Liver (tissue), 9 donors: ENCODE data around the gene RAG1. TPM values are rescaled to one million over a fixed set of nuclear protein-coding genes. Genes with fewer than 3 reads are reported as not detected.

ENCODE experiments used
- DNase-seq: peaks from one replicate; pipeline ENCODE4 v3.0.0-alpha.2; 2017; ENCODE audit warnings: low spot score
- H3K27ac ChIP-seq, 2 donors: one replicate each; pipeline ENCODE4 v1.7.0; 2013; ENCODE audit warnings: inconsistent platforms in 2 of 2, low read length in 2 of 2, control low read depth in 1 of 2, low read depth in 1 of 2, mild to moderate bottlenecking in 1 of 2
- H3K27me3 ChIP-seq, 4 donors: one replicate each; pipeline versions ENCODE4 v1.6.1 to v1.7.0; 2013; ENCODE audit warnings: low read length in 3 of 4, inconsistent platforms in 1 of 4, mild to moderate bottlenecking in 1 of 4, moderate library complexity in 1 of 4; ENCODE audit not compliant: control insufficient read depth in 4 of 4, insufficient read depth in 4 of 4
- H3K36me3 ChIP-seq, 4 donors: one replicate each; pipeline versions ENCODE4 v1.6.1 to v1.7.0; 2013; ENCODE audit warnings: low read length in 3 of 4, mild to moderate bottlenecking in 3 of 4, low read depth in 1 of 4, moderate library complexity in 1 of 4; ENCODE audit not compliant: control insufficient read depth in 4 of 4, insufficient read depth in 3 of 4
- H3K4me1 ChIP-seq, 4 donors: one replicate each; pipeline versions ENCODE4 v1.6.1 to v1.7.0; 2013; ENCODE audit warnings: low read length in 3 of 4, mild to moderate bottlenecking in 3 of 4, moderate library complexity in 1 of 4; ENCODE audit not compliant: control insufficient read depth in 4 of 4, insufficient read depth in 4 of 4
- H3K4me3 ChIP-seq, 3 donors: one replicate each; pipeline versions ENCODE4 v1.6.1 to v1.7.0; 2013; ENCODE audit warnings: low read length in 3 of 3, control low read depth in 1 of 3, low read depth in 1 of 3, mild to moderate bottlenecking in 1 of 3
- H3K9ac ChIP-seq, 2 donors: one replicate each; pipeline ENCODE4 v1.7.0; 2013; ENCODE audit warnings: low read length in 2 of 2, mild to moderate bottlenecking in 2 of 2, moderate library complexity in 2 of 2, control low read depth in 1 of 2, low read depth in 1 of 2
- H3K9me3 ChIP-seq, 4 donors: one replicate each; pipeline versions ENCODE4 v1.6.1 to v1.7.0; 2013; ENCODE audit warnings: low read length in 3 of 4; ENCODE audit not compliant: control insufficient read depth in 4 of 4
- EGR1 ChIP-seq, 2 donors: IDR thresholded peaks; 2 replicates each; pipeline ENCODE4 v1.6.1; 2016 to 2018; ENCODE audit warnings: antibody characterized with exemption in 2 of 2, low read depth in 2 of 2
- FOXA1 ChIP-seq: IDR thresholded peaks from 2 replicates; pipeline ENCODE4 v1.6.1; 2016; ENCODE audit warnings: antibody characterized with exemption
- FOXA2 ChIP-seq: IDR thresholded peaks from 2 replicates; pipeline ENCODE4 v1.6.1; 2016; ENCODE audit warnings: antibody characterized with exemption
- GABPA ChIP-seq, 2 donors: IDR thresholded peaks in 1 of 2; conservative IDR thresholded peaks in 1 of 2; 2 replicates each; pipeline ENCODE4 v1.6.1; 2016; ENCODE audit warnings: antibody characterized with exemption in 2 of 2, mild to moderate bottlenecking in 1 of 2, moderate library complexity in 1 of 2
- HNF4A ChIP-seq, 2 donors: conservative IDR thresholded peaks; 2 replicates each; pipeline ENCODE4 v1.6.1; 2016; ENCODE audit warnings: antibody characterized with exemption in 2 of 2, mild to moderate bottlenecking in 2 of 2
- HNF4G ChIP-seq: IDR thresholded peaks from 2 replicates; pipeline ENCODE4 v1.6.1; 2016; ENCODE audit warnings: antibody characterized with exemption
- JUND ChIP-seq, 2 donors: IDR thresholded peaks; 2 replicates each; pipeline ENCODE4 v1.6.1; 2016; ENCODE audit warnings: antibody characterized with exemption in 2 of 2
- NR2F2 ChIP-seq: IDR thresholded peaks from 2 replicates; pipeline ENCODE4 v1.6.1; 2016; ENCODE audit warnings: antibody characterized with exemption
- RAD21 ChIP-seq, 2 donors: IDR thresholded peaks; 2 replicates each; pipeline ENCODE4 v1.6.1; 2016; ENCODE audit warnings: antibody characterized with exemption in 2 of 2, mild to moderate bottlenecking in 2 of 2
- SP1 ChIP-seq: IDR thresholded peaks from 2 replicates; pipeline ENCODE4 v1.6.1; 2018; ENCODE audit warnings: antibody characterized with exemption, mild to moderate bottlenecking
- YY1 ChIP-seq: IDR thresholded peaks from 2 replicates; pipeline ENCODE4 v1.6.1; 2016; ENCODE audit warnings: antibody characterized with exemption, mild to moderate bottlenecking
- WGBS: extraction: QIAGEN DNeasy Blood & Tissue Kit; methylation state at CpG from one replicate; pipeline ENCODE4 v1.1.7; 2013; 5-methylcytosine and 5-hydroxymethylcytosine counted together
- polyA plus RNA-seq, 2 donors: library from polyadenylated mRNA; stranded (reverse) in 1 of 2; unstranded in 1 of 2; fragments of 200-250 nt in 1 of 2; fragments of >200 nt in 1 of 2; fragmentation: Nextera tagmentation in 1 of 2; extraction: Ambion mirVana in 1 of 2; gene quantifications; one replicate each; pipeline versions ENCODE4 v1.2.1 to v1.2.3, GENCODE V29; 2013 to 2015
- total RNA-seq, 2 donors: library from RNA; depleted of rRNA; stranded (reverse); fragments of >200 nt; gene quantifications; one replicate each; pipeline ENCODE4 v1.2.3, GENCODE V29; 2014
- TF ChIP-seq, protein P1 (sequence below): fragments of 150-350 bp; IDR thresholded peaks from 2 replicates; pipeline ENCODE4 v1.5.1; 2017; ENCODE audit warnings: improper control_type of control experiment, low read depth, low read length; ENCODE audit not compliant: missing input control
- TF ChIP-seq, protein P2 (sequence below): IDR thresholded peaks from 2 replicates; pipeline ENCODE4 v1.6.1; 2016; ENCODE audit warnings: antibody characterized with exemption
- TF ChIP-seq, protein P3 (sequence below): IDR thresholded peaks from 2 replicates; pipeline ENCODE4 v1.6.1; 2016; ENCODE audit warnings: antibody characterized with exemption
- TF ChIP-seq, protein P4 (sequence below): IDR thresholded peaks from 2 replicates; pipeline ENCODE4 v1.6.1; 2016; ENCODE audit warnings: antibody characterized with exemption
- donor health status: healthy.
- donor health status: healthy.
- donor health status: healthy.
- donor health status: healthy.
- donor health status: healthy.

The RAG1 gene
- total and polyA plus RNA-seq, 4 donors = 0.43 to 4.3 (median 0.93) TPM

DNA sequence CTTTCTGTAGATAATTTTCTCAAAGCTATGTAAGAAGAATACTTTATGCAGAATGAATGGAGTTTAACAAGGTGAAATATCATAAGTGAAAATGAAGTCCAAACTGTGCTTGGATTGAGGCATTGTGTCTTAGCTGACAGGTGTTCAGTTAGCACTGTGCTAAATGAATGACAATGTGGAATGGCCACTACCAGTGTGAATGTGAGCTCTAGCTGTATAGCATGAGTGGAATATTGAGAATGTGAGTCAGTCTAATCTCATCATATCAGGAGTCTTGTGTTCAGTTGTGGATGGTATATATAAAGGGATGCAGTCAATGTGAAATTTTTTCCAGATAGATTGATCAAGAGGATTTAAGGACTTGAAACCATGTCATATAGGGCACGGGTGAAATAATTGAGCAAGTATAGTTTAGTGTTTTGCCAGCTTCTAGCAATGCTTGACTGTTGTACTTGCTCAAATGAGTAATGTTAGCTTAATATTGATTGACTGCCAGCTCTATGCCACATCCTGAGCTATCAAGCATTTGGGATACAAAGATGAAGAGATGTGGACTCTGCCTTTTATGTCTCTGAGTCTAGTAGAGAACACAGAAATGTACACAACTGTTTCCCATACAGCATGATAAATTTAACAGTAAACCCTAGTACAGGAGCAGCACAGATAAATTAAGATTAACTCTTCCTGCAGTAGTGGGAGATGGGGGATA, 40.8 kb downstream of the RAG1 start:
- DNase-seq = no peak
- Histone ChIP-seq H3K27ac (no peak overlapping the region), H3K4me1 (no peaks in the 10 kb centered on the region), H3K9me3 (no peaks in the 10 kb centered on the region), H3K27me3 (no peaks in the 10 kb centered on the region), H3K4me3 (no peak overlapping the region), H3K9ac (no peak overlapping the region), H3K36me3 (no peaks in the 10 kb centered on the region)
- 57% methylated on average over 1 of the region's 1 CpG for WGBS
- TF ChIP-seq HNF4A (conservative IDR thresholded peaks at IDR 0.05) = peak in 1 of 2 donors; percentile 5
- TF ChIP-seq, protein P1, sequence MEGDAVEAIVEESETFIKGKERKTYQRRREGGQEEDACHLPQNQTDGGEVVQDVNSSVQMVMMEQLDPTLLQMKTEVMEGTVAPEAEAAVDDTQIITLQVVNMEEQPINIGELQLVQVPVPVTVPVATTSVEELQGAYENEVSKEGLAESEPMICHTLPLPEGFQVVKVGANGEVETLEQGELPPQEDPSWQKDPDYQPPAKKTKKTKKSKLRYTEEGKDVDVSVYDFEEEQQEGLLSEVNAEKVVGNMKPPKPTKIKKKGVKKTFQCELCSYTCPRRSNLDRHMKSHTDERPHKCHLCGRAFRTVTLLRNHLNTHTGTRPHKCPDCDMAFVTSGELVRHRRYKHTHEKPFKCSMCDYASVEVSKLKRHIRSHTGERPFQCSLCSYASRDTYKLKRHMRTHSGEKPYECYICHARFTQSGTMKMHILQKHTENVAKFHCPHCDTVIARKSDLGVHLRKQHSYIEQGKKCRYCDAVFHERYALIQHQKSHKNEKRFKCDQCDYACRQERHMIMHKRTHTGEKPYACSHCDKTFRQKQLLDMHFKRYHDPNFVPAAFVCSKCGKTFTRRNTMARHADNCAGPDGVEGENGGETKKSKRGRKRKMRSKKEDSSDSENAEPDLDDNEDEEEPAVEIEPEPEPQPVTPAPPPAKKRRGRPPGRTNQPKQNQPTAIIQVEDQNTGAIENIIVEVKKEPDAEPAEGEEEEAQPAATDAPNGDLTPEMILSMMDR = no peak

DNA sequence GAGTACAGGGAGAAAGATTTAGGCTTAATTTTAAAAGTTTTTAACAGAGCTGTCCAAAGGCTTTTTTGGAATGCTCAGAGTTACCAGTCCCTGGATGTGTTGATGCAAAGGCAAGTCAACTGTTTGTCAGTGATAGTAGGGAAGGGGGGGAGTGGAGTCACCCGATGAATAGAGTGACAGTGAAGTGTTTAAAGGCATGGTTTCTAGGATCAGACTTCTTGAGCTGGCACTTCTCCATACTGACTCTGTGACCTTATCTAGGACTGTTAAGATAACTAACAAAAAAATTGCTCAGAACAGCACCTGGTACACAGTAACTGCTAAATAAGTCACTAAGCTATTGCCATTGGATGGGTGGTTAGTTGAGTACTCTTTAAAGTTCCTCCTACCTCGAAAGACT, 41.6 kb downstream of the RAG1 start:
- no peaks in the 10 kb centered on the region for H3K27me3 ChIP-seq
- TF ChIP-seq GABPA (IDR thresholded peaks at IDR 0.05 in 1 of 2, conservative IDR thresholded peaks at IDR 0.05 in 1 of 2) (no peak), HNF4A (conservative IDR thresholded peaks at IDR 0.05) (no peak), NR2F2 (no peak), YY1 (no peak), FOXA2 (no peak), RAD21 (IDR thresholded peaks at IDR 0.05) (no peak), JUND (IDR thresholded peaks at IDR 0.05) (no peak), SP1 (no peak), EGR1 (IDR thresholded peaks at IDR 0.05; ENCODE audit: low read depth in 2 of 2) (no peak), FOXA1 (no peak), HNF4G (no peak)
- TF ChIP-seq, protein P2, sequence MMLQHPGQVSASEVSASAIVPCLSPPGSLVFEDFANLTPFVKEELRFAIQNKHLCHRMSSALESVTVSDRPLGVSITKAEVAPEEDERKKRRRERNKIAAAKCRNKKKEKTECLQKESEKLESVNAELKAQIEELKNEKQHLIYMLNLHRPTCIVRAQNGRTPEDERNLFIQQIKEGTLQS = no peak
- TF ChIP-seq, protein P3, sequence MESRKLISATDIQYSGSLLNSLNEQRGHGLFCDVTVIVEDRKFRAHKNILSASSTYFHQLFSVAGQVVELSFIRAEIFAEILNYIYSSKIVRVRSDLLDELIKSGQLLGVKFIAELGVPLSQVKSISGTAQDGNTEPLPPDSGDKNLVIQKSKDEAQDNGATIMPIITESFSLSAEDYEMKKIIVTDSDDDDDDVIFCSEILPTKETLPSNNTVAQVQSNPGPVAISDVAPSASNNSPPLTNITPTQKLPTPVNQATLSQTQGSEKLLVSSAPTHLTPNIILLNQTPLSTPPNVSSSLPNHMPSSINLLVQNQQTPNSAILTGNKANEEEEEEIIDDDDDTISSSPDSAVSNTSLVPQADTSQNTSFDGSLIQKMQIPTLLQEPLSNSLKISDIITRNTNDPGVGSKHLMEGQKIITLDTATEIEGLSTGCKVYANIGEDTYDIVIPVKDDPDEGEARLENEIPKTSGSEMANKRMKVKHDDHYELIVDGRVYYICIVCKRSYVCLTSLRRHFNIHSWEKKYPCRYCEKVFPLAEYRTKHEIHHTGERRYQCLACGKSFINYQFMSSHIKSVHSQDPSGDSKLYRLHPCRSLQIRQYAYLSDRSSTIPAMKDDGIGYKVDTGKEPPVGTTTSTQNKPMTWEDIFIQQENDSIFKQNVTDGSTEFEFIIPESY = no peak
- TF ChIP-seq, protein P1 = no peak
- TF ChIP-seq, protein P4, sequence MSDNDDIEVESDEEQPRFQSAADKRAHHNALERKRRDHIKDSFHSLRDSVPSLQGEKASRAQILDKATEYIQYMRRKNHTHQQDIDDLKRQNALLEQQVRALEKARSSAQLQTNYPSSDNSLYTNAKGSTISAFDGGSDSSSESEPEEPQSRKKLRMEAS = no peak
- no peak overlapping the region for H3K9ac ChIP-seq
- no peak overlapping the region for H3K27ac ChIP-seq
- no peak overlapping the region for H3K4me3 ChIP-seq
- H3K4me1 ChIP-seq = no peaks in the 10 kb centered on the region
- WGBS = 64% methylated on average over 2 of the region's 2 CpGs
- H3K36me3 ChIP-seq = no peaks in the 10 kb centered on the region
- no peak for DNase-seq
- H3K9me3 ChIP-seq = no peaks in the 10 kb centered on the region
